Pancreas (tissue), 10 donors: ENCODE measurements around the gene HSP90AB1. TPM values are rescaled to one million over a fixed set of nuclear protein-coding genes. Genes with fewer than 3 reads are reported as not detected.

Source experiments
- ATAC-seq, 4 donors: fragments of 200-7000 bp; cut with Tn5 transposase; one replicate each; pipeline versions ENCODE4 v1.8.0 to v1.9.1; 2020; ENCODE audit warnings: mild to moderate bottlenecking in 4 of 4, moderate library complexity in 4 of 4
- DNase-seq, 6 donors: peaks; one replicate each; pipeline ENCODE4 v3.0.0-alpha.2; 2020
- FAIRE-seq: peaks from 2 replicates; lab custom pipeline; 2012; peaks lifted over from hg19 to GRCh38; lab: Jason Lieb, UNC
- H3K27ac ChIP-seq, 4 donors: fragments of 200-600 bp; sonication (generic); 1 replicate in 3 of 4; 2 replicates in 1 of 4; pipeline versions ENCODE4 v1.5.0 to v1.8.0; 2020
- H3K27me3 ChIP-seq, 4 donors: fragments of 200-600 bp; one replicate each; pipeline ENCODE4 v1.8.0; 2021
- H3K36me3 ChIP-seq, 3 donors: fragments of 200-600 bp; sonication (generic) in 1 of 3; one replicate each; pipeline versions ENCODE4 v1.5.0 to v1.8.0; 2020 to 2021
- H3K4me1 ChIP-seq, 3 donors: fragments of 200-600 bp; one replicate each; pipeline ENCODE4 v1.8.0; 2021
- H3K4me3 ChIP-seq, 4 donors: fragments of 200-600 bp; sonication (generic) in 2 of 4; one replicate each; pipeline versions ENCODE4 v1.5.0 to v1.8.0; 2020 to 2021
- H3K9me3 ChIP-seq, 4 donors: fragments of 200-600 bp; one replicate each; pipeline ENCODE4 v1.8.0; 2021
- WGBS, 2 donors: extraction: QIAGEN DNeasy Blood & Tissue Kit; methylation state at CpG; one replicate each; pipeline ENCODE4 v1.1.7; 2013; 5-methylcytosine and 5-hydroxymethylcytosine counted together
- intact Hi-C, 3 donors: fragments of 100-400 bp; cut with DNase I; formaldehyde crosslinking; loops; one replicate each; pipeline versions ENCODE4 v1.11.1 to v1.14.2; 2022
- polyA plus RNA-seq, 2 donors: library from polyadenylated mRNA; stranded (reverse); fragments of 200-250 nt; gene quantifications; one replicate each; pipeline ENCODE4 v1.2.3, GENCODE V29; 2013
- total RNA-seq, 6 donors: library from RNA; stranded (reverse); fragmentation: NEBNext Ultra II Directional in 4 of 6; extraction: Animal tissue kit (Norgen Biotek cat#: 25700) in 4 of 6; gene quantifications; one replicate each; pipeline versions ENCODE4 v1.2.1 to v1.2.4, GENCODE V29; 2021 to 2023
- TF ChIP-seq, protein P1 (sequence below), 4 donors: fragments of 200-600 bp; sonication (generic) in 3 of 4; IDR thresholded peaks; one replicate each; pipeline versions ENCODE4 v1.5.0 to v1.8.0; 2021; ENCODE audit warnings: antibody characterized with exemption in 4 of 4
- donor health status: healthy with polysubstance abuse.
- donor health status: DM: no; HTN: no; CAD: no; lungs with moderate emphysema.
- donor health status: DM: no; HTN: no; CAD: no.
- donor health status: control.
- donor health status: control.
- donor health status: Bipolar disorder and iron deficiency.
- donor health status: DM: yes; HTN: yes; CAD: no.
- donor health status: DM: no; HTN: no; CAD: no.
- donor health status: DM: no; HTN: no; CAD: no.
- donor health status: DM: yes; HTN: yes; CAD: no.

The HSP90AB1 gene
- total and polyA plus RNA-seq, 8 donors, result 145 to 577 (median 434) TPM

DNA sequence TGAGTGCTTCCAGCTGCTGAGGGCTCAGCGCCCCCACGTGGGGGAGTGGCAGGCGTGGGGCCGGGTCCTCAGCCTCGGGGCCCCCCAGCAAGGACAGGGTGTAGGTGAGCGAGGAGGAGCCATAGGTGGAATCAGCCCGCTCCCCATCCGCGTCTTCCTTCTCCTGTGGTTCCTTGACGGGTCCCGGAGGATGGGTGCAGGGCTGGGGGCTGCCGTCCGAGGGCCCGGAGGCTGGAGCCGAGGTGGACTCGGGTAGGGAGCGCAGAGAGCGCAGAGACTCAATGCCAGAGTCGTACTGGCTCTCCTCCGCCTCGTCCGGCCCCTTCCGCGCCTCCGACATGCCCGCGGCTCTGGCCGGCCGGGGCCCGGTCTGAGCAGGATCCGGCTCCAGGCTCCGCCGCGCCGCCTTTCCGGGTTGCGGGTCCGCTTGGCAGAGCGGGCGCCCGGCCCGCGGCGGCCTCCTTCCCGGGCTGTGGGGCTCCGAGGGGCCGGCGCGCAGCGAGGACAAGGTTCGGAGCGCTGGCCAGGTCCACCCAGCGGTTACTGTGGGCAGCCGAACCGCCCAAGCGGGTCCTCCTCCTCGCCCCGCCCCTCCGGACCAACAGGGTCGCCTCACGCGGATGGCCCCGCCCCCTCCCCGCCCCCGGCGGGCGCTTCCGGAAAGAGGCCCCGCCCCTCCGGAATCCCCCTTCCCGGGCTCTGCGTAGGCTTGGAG, 18.3 kb downstream of the HSP90AB1 start, which contains the start of gene NFKBIE:
Gene NFKBIE, minus strand, starts transcription at position 545 of the 715 bp plus-strand sequence. Its CDS starts 205 bp downstream, at position 340.
- WGBS, 2 donors, result 0 to 1% methylated on average over 42 to 72 of the region's 72 CpGs
- Histone ChIP-seq H3K36me3 (peaks cover 0 to under 1% (median 0%) of the 10 kb centered on the region in 3 donors), H3K9me3 (no peaks in the 10 kb centered on the region), H3K27me3 (no peaks in the 10 kb centered on the region), H3K4me3 (peak within 1 kb of the TSS; percentile 45 to 93 (median 80)), H3K27ac (peak within 1 kb of the TSS; percentile 48 to 87 (median 78)), H3K4me1 (peaks cover 0 to 21% (median 4%) of the 10 kb centered on the region in 3 donors)
- TF ChIP-seq, protein P1, sequence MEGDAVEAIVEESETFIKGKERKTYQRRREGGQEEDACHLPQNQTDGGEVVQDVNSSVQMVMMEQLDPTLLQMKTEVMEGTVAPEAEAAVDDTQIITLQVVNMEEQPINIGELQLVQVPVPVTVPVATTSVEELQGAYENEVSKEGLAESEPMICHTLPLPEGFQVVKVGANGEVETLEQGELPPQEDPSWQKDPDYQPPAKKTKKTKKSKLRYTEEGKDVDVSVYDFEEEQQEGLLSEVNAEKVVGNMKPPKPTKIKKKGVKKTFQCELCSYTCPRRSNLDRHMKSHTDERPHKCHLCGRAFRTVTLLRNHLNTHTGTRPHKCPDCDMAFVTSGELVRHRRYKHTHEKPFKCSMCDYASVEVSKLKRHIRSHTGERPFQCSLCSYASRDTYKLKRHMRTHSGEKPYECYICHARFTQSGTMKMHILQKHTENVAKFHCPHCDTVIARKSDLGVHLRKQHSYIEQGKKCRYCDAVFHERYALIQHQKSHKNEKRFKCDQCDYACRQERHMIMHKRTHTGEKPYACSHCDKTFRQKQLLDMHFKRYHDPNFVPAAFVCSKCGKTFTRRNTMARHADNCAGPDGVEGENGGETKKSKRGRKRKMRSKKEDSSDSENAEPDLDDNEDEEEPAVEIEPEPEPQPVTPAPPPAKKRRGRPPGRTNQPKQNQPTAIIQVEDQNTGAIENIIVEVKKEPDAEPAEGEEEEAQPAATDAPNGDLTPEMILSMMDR (IDR thresholded peaks at IDR 0.05), result peak in 1 of 4 donors; percentile 6
- no peak for FAIRE-seq
- intact Hi-C loops, result loop anchor here in 2 of 3 donors (5.0 kb wide), 2 partner anchors 67 to 72 kb away; no protein-coding TSS in a partner anchor
- DNase-seq, result peak; percentile 94 to 99 (median 96)
- peak; percentile 87 to 92 (median 88) for ATAC-seq

DNA sequence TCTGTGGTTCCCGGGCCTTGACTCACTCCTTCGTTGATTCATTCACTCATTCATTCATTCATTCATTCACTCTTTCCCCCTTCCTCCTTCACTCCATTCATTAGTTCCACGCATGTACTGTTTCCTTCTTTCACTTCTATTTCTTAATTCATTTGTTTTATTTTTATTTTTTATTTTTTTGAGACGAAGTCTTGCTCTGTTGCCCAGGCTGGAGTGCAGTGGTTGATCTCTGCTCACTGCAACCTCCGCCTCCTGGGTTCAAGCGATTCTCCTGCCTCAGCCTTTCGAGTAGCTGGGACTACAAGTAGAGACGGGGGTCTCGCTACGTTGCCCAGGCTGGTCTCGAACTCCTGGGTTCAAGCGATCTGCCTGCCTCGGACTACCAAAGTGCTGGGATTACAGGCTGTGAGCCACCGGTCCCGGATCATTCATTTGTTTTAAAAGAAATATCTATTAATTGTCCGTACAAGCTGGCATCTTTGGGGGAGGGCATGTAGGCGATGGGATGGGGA, 18.9 kb downstream of the HSP90AB1 start:
- no peaks in the 10 kb centered on the region for H3K36me3 ChIP-seq
- H3K27ac ChIP-seq, result peak overlapping the region in 3 of 4 donors; percentile 48 to 87 (median 81)
- TF ChIP-seq, protein P1 (IDR thresholded peaks at IDR 0.05), result no peak
- no peak for ATAC-seq
- no peak for FAIRE-seq
- peaks cover 0 to 21% (median 4%) of the 10 kb centered on the region in 3 donors for H3K4me1 ChIP-seq
- no peaks in the 10 kb centered on the region for H3K9me3 ChIP-seq
- peak overlapping the region in 3 of 4 donors; percentile 72 to 93 (median 87) for H3K4me3 ChIP-seq
- WGBS, 2 donors, result 62 to 64% methylated on average over 17 of the region's 17 CpGs
- peak in 1 of 6 donors; percentile 31 for DNase-seq
- intact Hi-C loops, result loop anchor here in 2 of 3 donors (5.0 kb wide), 2 partner anchors 67 to 72 kb away; no protein-coding TSS in a partner anchor
- no peaks in the 10 kb centered on the region for H3K27me3 ChIP-seq

DNA sequence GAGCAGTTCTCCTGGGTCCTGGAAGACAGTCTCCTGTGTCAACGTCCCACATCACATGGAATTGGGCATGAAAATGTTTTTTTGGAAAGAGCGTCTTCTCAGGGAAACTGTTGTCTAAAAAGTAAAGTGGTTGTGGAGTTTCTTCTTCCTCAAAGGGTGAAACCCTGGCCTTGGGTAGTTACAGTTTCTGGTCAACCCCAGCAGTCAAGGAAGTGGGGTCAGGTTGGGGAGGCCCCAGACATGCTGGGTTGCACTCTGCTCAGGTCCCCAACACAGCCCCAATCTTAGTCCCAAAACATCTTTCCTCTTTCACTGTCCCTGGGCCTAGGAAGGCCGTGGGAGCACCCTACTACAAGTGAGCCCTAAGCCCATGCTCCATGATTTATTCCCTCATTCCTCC, 19.4 kb downstream of the HSP90AB1 start:
- TF ChIP-seq, protein P1 (IDR thresholded peaks at IDR 0.05), result no peak
- H3K36me3 ChIP-seq, result no peaks in the 10 kb centered on the region
- no peaks in the 10 kb centered on the region for H3K9me3 ChIP-seq
- intact Hi-C loops, result loop anchor here in 2 of 3 donors (5.0 kb wide), 2 partner anchors 66 to 71 kb away; no protein-coding TSS in a partner anchor
- ATAC-seq (no peak), DNase-seq (peak in 1 of 6 donors; percentile 10), FAIRE-seq (no peak)
- H3K27me3 ChIP-seq, result no peaks in the 10 kb centered on the region
- H3K4me1 ChIP-seq, result peaks cover 0 to 21% (median 4%) of the 10 kb centered on the region in 3 donors
- peak overlapping the region in 1 of 4 donors; percentile 87 for H3K27ac ChIP-seq
- no peak overlapping the region for H3K4me3 ChIP-seq
- 63 to 64% methylated on average over 3 of the region's 3 CpGs for WGBS, 2 donors

DNA sequence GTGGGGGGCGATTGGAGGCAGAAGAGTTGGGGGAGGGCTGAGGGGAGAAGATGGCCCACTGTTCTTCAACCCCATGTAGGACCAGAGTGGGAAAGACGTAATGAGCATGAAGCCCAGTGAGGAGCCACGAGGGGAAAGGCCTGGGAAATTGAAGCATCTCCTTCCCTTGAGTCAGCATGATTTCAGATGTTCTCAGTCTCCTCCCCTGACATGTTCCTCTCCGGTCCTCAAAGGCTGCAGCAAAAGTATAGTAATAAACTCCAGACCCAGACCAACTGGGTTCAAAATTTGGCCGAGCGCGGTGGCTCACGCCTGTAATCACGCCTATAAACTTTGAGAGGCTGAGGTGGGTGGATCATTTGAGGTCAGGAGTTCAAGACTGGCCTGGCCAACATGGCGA, 20.4 kb downstream of the HSP90AB1 start:
- H3K4me3 ChIP-seq, result no peak overlapping the region
- WGBS, 2 donors, result 62 to 66% methylated on average over 10 of the region's 10 CpGs
- H3K9me3 ChIP-seq, result no peaks in the 10 kb centered on the region
- no peak for ATAC-seq
- H3K36me3 ChIP-seq, result no peaks in the 10 kb centered on the region
- peaks cover 0 to 21% (median 4%) of the 10 kb centered on the region in 3 donors for H3K4me1 ChIP-seq
- intact Hi-C loops, result loop anchor here in 2 of 3 donors (5.0 kb wide), 2 partner anchors 65 to 70 kb away; no protein-coding TSS in a partner anchor
- TF ChIP-seq, protein P1 (IDR thresholded peaks at IDR 0.05), result no peak
- no peak for FAIRE-seq
- no peak overlapping the region for H3K27ac ChIP-seq
- DNase-seq, result peak in 2 of 6 donors; percentile 14 to 17
- H3K27me3 ChIP-seq, result no peaks in the 10 kb centered on the region
